H1 (cell line): ENCODE data around the gene AURKB. TPM values are rescaled to one million over a fixed set of nuclear protein-coding genes. Genes with fewer than 3 reads are reported as not detected.

Source experiments
- ASH2L ChIP-seq: fragments of 200-600, 300-600 bp; sonication (generic); IDR thresholded peaks from one replicate; pipeline ENCODE4 v1.7.1; 2017; ENCODE audit warnings: low read length
- CBX5 ChIP-seq: fragments of 300-800, 300-1000 bp; sonication (generic); IDR thresholded peaks from 2 replicates; pipeline ENCODE4 v1.7.1; 2016; ENCODE audit warnings: antibody characterized with exemption, low read length, low read depth
- EP300 ChIP-seq, 2 experiments: IDR thresholded peaks; 1 replicate in 1 of 2; 2 replicates in 1 of 2; pipeline ENCODE4 v1.6.1; 2011 to 2012; ENCODE audit warnings: low read depth in 2 of 2, low read length in 2 of 2, mild to moderate bottlenecking in 2 of 2, borderline replicate concordance in 1 of 2, inconsistent platforms in 1 of 2, moderate library complexity in 1 of 2
- KDM5A ChIP-seq: fragments of 200-600 bp; IDR thresholded peaks from 2 replicates; pipeline ENCODE4 v1.7.1; 2012; ENCODE audit warnings: mild to moderate bottlenecking, low read length, inconsistent platforms, mixed read lengths
- NRF1 ChIP-seq: IDR thresholded peaks from 2 replicates; pipeline ENCODE4 v1.6.1; 2011; ENCODE audit warnings: mild to moderate bottlenecking, low read depth, low read length, improper control_type of control experiment
- ZNF274 ChIP-seq: IDR thresholded peaks from 2 replicates; pipeline ENCODE4 v1.7.0; 2012; ENCODE audit warnings: low read length, borderline replicate concordance; ENCODE audit errors: extremely low read depth
- polyA plus RNA-seq, 7 experiments: library from polyadenylated mRNA; depleted of rRNA in 3 of 7; stranded (reverse) in 5 of 7; unstranded in 2 of 7; fragments of >200 nt in 5 of 7; fragments of 200-250 nt in 2 of 7; gene quantifications; 1 replicate in 5 of 7; 2 replicates in 1 of 7; 4 replicates in 1 of 7; pipeline versions ENCODE4 v1.2.1 to v1.2.3, GENCODE V29; 2011 to 2013; ENCODE audit warnings: missing spikeins in 2 of 7, mixed read lengths in 2 of 7
- total RNA-seq: library from RNA; stranded (reverse); fragmentation: NEBNext Ultra II Directional; extraction: Animal tissue kit (Norgen Biotek cat#: 25700); gene quantifications from 2 replicates; pipeline ENCODE4 v1.2.1, GENCODE V29; 2021

Gene AURKB
- total and polyA plus RNA-seq, 2 of the 8 experiments (the other 6 are each of a cell fraction or from before 2014, with no cell fraction given): 102 to 160 TPM

GRCh38 chr17:8256691-8257090 is 46.3 kb upstream of the AURKB start (continued):
- TF ChIP-seq EP300 (IDR thresholded peaks at IDR 0.05; ENCODE audit: borderline replicate concordance in 1 of 2, low read depth in 2 of 2, low read length in 2 of 2) (no peak), KDM5A (no peak), NRF1 (no peak), CBX5 (no peak), ZNF274 (no peak), ASH2L (no peak)
